Hepatocyte (in vitro differentiated cells): ENCODE measurements around the gene DAAM1. TPM values are rescaled to one million over a fixed set of nuclear protein-coding genes. Genes with fewer than 3 reads are reported as not detected.

Source experiments
- DNase-seq: peaks from one replicate; pipeline ENCODE4 v3.0.0-alpha.2; 2016; ENCODE audit warnings: low spot score
- H2AFZ ChIP-seq: fragments of 200-600 bp; sonication (generic); 2 replicates; pipeline ENCODE4 v1.6.0; 2016; ENCODE audit warnings: antibody characterized with exemption, mild to moderate bottlenecking
- H3K27ac ChIP-seq: fragments of 200-600 bp; sonication (generic); 2 replicates; pipeline ENCODE4 v1.5.1; 2016; ENCODE audit warnings: mild to moderate bottlenecking
- H3K27me3 ChIP-seq: fragments of 200-600 bp; sonication (generic); 2 replicates; pipeline ENCODE4 v1.6.1; 2016
- H3K36me3 ChIP-seq: fragments of 200-600 bp; sonication (generic); replicated peaks from 2 replicates; pipeline ENCODE4 v1.5.1; 2016; ENCODE audit warnings: low read depth; ENCODE audit not compliant: insufficient read depth
- H3K4me1 ChIP-seq: fragments of 200-600 bp; sonication (generic); 2 replicates; pipeline ENCODE4 v1.5.1; 2016; ENCODE audit warnings: mild to moderate bottlenecking, moderate library complexity; ENCODE audit not compliant: insufficient read depth
- H3K4me2 ChIP-seq: fragments of 200-600 bp; sonication (generic); 2 replicates; pipeline ENCODE4 v1.6.0; 2016
- H3K4me3 ChIP-seq: fragments of 200-600 bp; sonication (generic); 2 replicates; pipeline ENCODE4 v1.5.1; 2016; ENCODE audit warnings: mild to moderate bottlenecking
- H3K79me2 ChIP-seq: fragments of 200-600 bp; sonication (generic); 2 replicates; pipeline ENCODE4 v1.6.0; 2017; ENCODE audit warnings: mild to moderate bottlenecking
- H3K9me2 ChIP-seq: fragments of 200-600 bp; sonication (generic); replicated peaks from 2 replicates; pipeline ENCODE4 v1.6.0; 2017; ENCODE audit warnings: mild to moderate bottlenecking; ENCODE audit not compliant: insufficient read depth
- H3K9me3 ChIP-seq: fragments of 200-600 bp; sonication (generic); 2 replicates; pipeline ENCODE4 v1.5.1; 2016; ENCODE audit warnings: low read depth, mild to moderate bottlenecking
- H4K20me1 ChIP-seq: fragments of 200-600 bp; sonication (generic); 2 replicates; pipeline ENCODE4 v1.6.0; 2016; ENCODE audit warnings: mild to moderate bottlenecking; ENCODE audit not compliant: insufficient read depth, poor library complexity, severe bottlenecking
- CTCF ChIP-seq: fragments of 200-600 bp; sonication (generic); IDR thresholded peaks from 2 replicates; pipeline ENCODE4 v1.5.1; 2016; ENCODE audit warnings: antibody characterized with exemption, mild to moderate bottlenecking; ENCODE audit not compliant: poor library complexity
- EZH2 ChIP-seq: fragments of 200-600 bp; sonication (generic); IDR thresholded peaks from 2 replicates; pipeline ENCODE4 v1.6.1; 2016; ENCODE audit warnings: antibody characterized with exemption, mild to moderate bottlenecking, borderline replicate concordance
- EZH2phosphoT487 ChIP-seq: fragments of 200-600 bp; sonication (generic); IDR thresholded peaks from one replicate; pipeline ENCODE4 v1.6.1; 2018; ENCODE audit warnings: antibody characterized with exemption, mild to moderate bottlenecking, low read depth, moderate library complexity; ENCODE audit not compliant: unreplicated experiment, severe bottlenecking
- WGBS: methylation state at CpG from one replicate; pipeline ENCODE4 v1.1.6; 2016; ENCODE audit warnings: low lambda C conversion rate; ENCODE audit errors: missing lambda C conversion rate; 5-methylcytosine and 5-hydroxymethylcytosine counted together
- polyA plus RNA-seq: library from polyadenylated mRNA; unstranded; fragments of >200 nt; fragmentation: Nextera tagmentation; extraction: Ambion mirVana; gene quantifications from 2 replicates; pipeline ENCODE4 v1.2.1, GENCODE V29; 2016
- total RNA-seq: library from RNA; depleted of rRNA; stranded (reverse); fragments of >200 nt; gene quantifications from 2 replicates; pipeline ENCODE4 v1.2.3, GENCODE V29; 2014

DAAM1 gene
- total and polyA plus RNA-seq, 2 experiments from 2014 or later: 21.6 to 23.7 TPM

- H3K9me2 ChIP-seq: no peaks in the 10 kb centered on the region
- H3K79me2 ChIP-seq: no peaks in the 10 kb centered on the region
- TF ChIP-seq EZH2 (no peak), CTCF (no peak), EZH2phosphoT487 (no peak)
- DNase-seq: no peak
- H3K27me3 ChIP-seq: no peaks in the 10 kb centered on the region
- H3K4me1 ChIP-seq: no peaks in the 10 kb centered on the region
- H3K27ac ChIP-seq: no peak overlapping the region
- no peaks in the 10 kb centered on the region for H4K20me1 ChIP-seq
- H3K36me3 ChIP-seq: no peaks in the 10 kb centered on the region
- 90% methylated on average over 2 of the region's 2 CpGs for WGBS
- H3K4me2 ChIP-seq: no peak overlapping the region
- H3K9me3 ChIP-seq: no peaks in the 10 kb centered on the region
- no peak overlapping the region for H2AFZ ChIP-seq
- no peak overlapping the region for H3K4me3 ChIP-seq
Observed at GRCh38 chr14:59154373-59154772, 34.1 kb upstream of the DAAM1 start.

- no peaks in the 10 kb centered on the region for H3K36me3 ChIP-seq
- H3K27ac ChIP-seq: no peak overlapping the region
- no peaks in the 10 kb centered on the region for H3K9me3 ChIP-seq
- no peaks in the 10 kb centered on the region for H3K27me3 ChIP-seq
- TF ChIP-seq CTCF (no peak), EZH2 (no peak), EZH2phosphoT487 (no peak)
- no peak overlapping the region for H2AFZ ChIP-seq
- 27% methylated on average over 3 of the region's 3 CpGs for WGBS
- H3K79me2 ChIP-seq: no peaks in the 10 kb centered on the region
- no peaks in the 10 kb centered on the region for H3K9me2 ChIP-seq
- no peak overlapping the region for H3K4me2 ChIP-seq
- no peak overlapping the region for H3K4me3 ChIP-seq
- H3K4me1 ChIP-seq: no peaks in the 10 kb centered on the region
- DNase-seq: no peak
- H4K20me1 ChIP-seq: no peaks in the 10 kb centered on the region
Observed at GRCh38 chr14:59155886-59156285, 32.6 kb upstream of the DAAM1 start.

- TF ChIP-seq CTCF (no peak), EZH2phosphoT487 (no peak), EZH2 (no peak)
- no peaks in the 10 kb centered on the region for H4K20me1 ChIP-seq
- no peaks in the 10 kb centered on the region for H3K9me3 ChIP-seq
- 31% methylated on average over 1 of the region's 1 CpG for WGBS
- H3K27me3 ChIP-seq: no peaks in the 10 kb centered on the region
- H3K9me2 ChIP-seq: no peaks in the 10 kb centered on the region
- no peak overlapping the region for H3K4me3 ChIP-seq
- no peak for DNase-seq
- H3K79me2 ChIP-seq: no peaks in the 10 kb centered on the region
- H3K36me3 ChIP-seq: no peaks in the 10 kb centered on the region
- no peak overlapping the region for H2AFZ ChIP-seq
- no peak overlapping the region for H3K27ac ChIP-seq
- H3K4me1 ChIP-seq: peaks cover 4% of the 10 kb centered on the region
- no peak overlapping the region for H3K4me2 ChIP-seq
Observed at GRCh38 chr14:59159169-59159568, 29.3 kb upstream of the DAAM1 start.

- 71% methylated on average over 5 of the region's 5 CpGs for WGBS
- H3K36me3 ChIP-seq: no peaks in the 10 kb centered on the region
- TF ChIP-seq EZH2phosphoT487 (no peak), EZH2 (no peak), CTCF (no peak)
Observed at GRCh38 chr14:59160506-59160905, 28.0 kb upstream of the DAAM1 start.

More at GRCh38 chr14:59160506-59160905, 28.0 kb upstream of the DAAM1 start:
- no peak for DNase-seq
- Histone ChIP-seq H3K4me2 (no peak overlapping the region), H3K9me2 (no peaks in the 10 kb centered on the region), H3K27ac (no peak overlapping the region), H3K4me1 (peaks cover 4% of the 10 kb centered on the region), H3K27me3 (no peaks in the 10 kb centered on the region), H3K79me2 (no peaks in the 10 kb centered on the region), H3K4me3 (no peak overlapping the region), H3K9me3 (no peaks in the 10 kb centered on the region), H2AFZ (no peak overlapping the region), H4K20me1 (no peaks in the 10 kb centered on the region)
